NCI-H460 (cell line): ENCODE data around the gene NKX6-2. TPM values are rescaled to one million over a fixed set of nuclear protein-coding genes. Genes with fewer than 3 reads are reported as not detected.

ENCODE experiments used
- DNase-seq: peaks from one replicate; pipeline ENCODE4 v3.0.0-alpha.2; 2016; ENCODE audit warnings: low read depth; ENCODE audit errors: extremely low read depth
- total RNA-seq: library from RNA; depleted of rRNA; stranded (reverse); fragments of >200 nt; shearing (Covaris generic); gene quantifications from 2 replicates; pipeline ENCODE4 v1.2.3, GENCODE V29; 2014

NKX6-2 gene
- total RNA-seq, 1 experiment from 2014 or later, result not detected

DNA sequence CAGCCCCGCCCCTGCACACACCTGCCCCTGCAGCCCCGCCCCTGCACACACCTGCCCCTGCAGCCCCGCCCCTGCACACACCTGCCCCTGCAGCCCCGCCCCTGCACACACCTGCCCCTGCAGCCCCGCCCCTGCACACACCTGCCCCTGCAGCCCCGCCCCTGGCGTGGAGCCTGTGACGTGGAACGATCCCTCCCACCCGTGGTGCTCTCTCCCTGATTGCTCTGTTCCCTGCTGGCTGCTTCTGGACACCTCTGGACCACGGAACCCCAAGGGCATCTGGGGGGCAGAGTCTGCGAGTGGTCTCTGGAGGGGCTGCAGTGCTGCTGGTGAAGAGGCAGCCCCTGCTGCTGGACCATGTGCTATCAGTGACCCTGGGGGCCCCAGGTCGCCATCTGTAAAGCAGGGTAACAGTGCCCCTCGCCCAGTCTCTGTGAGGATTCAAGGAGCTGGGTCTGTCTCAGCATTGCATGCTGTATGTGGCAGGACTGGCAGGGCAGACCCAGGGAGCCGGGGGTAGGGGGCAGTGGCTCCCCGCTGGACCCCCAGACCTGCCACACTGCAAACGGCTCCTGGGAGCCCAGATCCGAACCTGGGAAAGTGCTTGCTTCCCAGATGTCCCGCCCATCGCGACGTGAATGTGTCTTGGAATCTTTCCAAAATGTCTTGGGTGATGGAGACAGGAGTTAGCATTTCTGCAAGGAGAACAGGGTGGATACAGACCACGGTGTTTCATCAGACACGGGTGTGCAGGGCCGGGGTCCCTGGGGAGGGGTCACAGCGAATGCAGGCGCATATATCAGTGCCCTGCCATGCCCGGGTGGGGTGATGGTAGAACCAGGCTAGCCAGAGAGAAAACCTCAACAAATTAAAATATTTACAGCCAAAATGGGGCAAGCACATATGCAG is 27.9 kb upstream of the NKX6-2 start:
- DNase-seq, result no peak

DNA sequence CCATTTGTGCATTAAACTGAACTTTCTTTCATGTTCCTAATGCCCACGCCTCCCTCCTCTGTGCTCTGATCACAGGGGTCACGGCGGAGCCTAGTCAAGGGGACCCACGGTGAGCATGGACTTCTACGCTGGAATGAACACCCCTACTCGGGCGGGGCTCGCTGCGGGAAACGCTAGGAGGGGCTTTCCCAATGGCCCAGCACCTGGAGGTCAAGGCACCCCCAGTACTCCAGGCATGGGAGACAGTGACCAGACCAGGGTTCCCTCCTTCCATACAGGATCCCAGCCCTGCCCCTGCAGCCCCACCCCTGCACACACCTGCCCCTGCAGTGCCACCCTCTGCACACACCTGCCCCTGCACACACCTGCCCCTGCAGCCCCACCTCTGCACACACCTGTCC is 27.1 kb upstream of the NKX6-2 start:
- no peak for DNase-seq

DNA sequence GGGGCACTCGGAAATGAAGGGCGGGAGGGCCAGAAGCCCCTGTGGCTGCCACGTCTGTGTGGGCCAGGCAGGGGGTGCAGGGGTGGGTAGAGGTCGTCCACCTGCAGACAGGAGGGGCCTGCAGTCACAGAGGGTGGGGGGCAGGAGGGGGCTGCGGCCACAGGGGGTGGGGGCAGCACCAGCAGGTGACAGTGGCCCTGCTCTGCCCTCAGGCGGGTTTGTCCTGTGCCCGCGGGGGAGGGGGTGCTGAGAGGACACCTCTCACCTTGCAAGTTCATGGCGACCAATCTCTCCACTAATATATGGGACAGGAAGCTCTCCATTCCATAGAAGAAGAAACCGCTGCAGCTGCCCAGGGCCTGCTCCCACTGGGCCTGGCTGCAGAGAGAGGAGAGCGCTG is 26.6 kb upstream of the NKX6-2 start:
- no peak for DNase-seq

DNA sequence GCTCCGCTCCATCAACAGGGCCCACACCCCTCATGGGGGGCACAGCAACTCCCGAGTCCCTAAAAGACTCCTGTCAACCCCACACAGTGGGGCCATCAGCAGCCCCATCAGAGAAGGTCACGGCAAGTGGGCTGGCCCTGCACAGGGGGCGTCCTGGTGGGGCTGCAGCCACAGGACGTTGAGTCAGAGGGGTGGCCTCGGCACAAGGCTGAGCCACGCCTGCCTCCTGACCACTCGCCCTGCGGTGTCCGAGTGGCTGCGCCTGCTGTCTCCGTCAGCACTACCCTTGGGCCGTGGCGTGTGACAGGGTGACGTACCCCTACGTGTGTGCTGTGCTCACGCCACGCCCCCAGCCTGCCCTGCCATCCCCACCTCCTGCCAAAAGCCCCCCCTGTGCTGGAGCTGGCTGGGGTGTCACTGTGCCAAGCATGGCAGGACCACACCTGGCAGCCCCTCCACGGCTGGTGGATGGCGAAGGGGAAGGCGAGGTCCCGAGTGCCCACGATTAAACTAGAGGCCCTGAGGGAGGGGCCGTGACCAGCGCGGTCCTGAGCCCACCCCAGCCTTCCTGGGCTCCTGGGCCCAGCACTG is 26.0 kb upstream of the NKX6-2 start:
- DNase-seq, result no peak

- no peak for DNase-seq
Measured at GRCh38 chr10:132810807-132811700, 25.1 kb upstream of the NKX6-2 start.

- no peak for DNase-seq
Measured at GRCh38 chr10:132810141-132810806, 24.3 kb upstream of the NKX6-2 start.

DNA sequence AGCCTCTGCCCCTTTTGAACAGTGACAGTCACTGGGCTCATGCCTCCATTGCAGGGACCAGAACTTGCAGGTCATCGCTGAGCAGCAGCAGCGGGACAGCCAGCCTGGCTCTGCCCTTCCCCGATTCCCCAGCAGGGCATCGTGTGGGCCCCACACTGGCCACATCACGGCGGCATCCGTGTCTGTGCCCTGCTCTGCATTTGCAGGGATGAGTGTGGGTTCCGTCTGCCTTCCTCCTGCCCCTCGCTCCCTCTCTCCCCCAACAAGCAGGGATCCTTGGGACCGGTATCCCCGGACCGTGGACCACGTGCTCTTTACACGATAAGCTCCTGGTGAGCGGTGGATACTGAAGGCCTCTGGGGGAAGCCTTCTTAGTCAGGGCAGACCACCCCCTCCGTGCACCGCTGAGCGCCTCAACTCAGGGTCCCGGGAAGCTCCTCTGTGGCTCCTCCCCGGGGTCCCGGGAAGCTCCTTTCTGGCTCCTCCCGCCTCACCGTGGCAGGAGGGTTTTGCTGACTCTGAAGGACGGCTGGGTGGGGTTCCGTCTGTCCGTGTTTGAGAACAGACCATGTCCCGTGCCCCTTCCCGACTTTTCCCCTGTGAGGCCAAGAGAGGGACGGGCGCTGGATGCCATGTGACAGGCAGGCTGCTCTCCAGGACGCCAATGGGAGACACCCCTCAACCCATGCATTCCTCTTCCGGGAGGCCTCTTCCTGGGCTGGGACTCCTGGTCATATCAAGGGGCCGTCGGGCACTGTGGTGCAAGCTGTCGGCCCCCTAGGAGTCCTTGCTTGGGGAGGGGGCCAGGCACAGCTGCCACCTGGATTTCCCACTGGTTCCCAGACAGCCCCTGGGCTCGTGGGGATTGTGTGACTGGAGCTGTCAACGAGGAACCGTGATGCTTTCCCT is 23.5 kb upstream of the NKX6-2 start:
- DNase-seq, result no peak

DNA sequence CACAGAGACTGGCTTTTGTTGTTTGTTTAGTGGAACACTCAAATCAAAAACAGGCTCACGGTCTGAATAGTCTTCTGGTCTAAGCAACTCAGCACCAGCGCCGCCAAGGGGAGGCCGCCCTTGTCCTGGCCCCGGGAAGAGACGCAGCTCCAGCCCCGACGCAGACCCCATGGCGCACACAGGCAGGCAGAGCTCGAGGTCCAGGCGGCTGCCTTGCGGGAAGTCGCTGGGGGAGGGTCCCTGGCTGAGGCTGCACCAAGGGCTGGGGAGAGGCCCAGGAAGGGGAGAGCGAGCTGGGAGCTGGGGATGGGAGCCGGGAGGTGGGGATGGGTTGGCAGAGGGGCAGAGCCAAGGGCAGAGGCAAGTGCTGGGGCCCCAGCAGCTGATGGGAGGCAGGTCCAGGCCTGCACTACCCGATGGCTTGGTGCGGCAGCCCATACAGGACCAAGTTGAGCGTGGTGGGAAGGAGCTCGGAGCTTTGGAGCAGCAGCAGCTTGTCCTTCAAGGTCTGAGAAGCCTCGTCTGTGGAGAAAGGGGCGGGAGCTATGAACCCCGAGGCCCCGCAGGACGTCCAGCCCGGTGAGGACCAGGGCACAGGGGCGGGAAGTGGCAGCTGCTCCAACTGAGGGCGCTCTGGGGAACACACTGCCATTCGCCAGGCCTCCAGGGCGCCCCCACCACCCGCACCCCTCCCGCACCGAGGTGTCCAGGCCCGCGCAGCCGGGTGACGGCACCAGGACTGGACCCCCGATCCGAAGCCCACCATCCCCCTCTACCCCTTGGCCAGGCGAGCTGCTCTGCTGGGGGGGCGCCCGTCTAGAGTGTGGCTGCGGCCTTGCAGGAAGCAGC is 22.7 kb upstream of the NKX6-2 start:
- no peak for DNase-seq

GRCh38 chr10:132807621-132808049 is 21.7 kb upstream of the NKX6-2 start:
- DNase-seq, result no peak

- DNase-seq, result no peak
Measured at GRCh38 chr10:132806561-132807003, 20.6 kb upstream of the NKX6-2 start.

- DNase-seq, result no peak
Measured at GRCh38 chr10:132806110-132806509, 20.2 kb upstream of the NKX6-2 start.

- no peak for DNase-seq
Measured at GRCh38 chr10:132805599-132805998, 19.7 kb upstream of the NKX6-2 start.

DNA sequence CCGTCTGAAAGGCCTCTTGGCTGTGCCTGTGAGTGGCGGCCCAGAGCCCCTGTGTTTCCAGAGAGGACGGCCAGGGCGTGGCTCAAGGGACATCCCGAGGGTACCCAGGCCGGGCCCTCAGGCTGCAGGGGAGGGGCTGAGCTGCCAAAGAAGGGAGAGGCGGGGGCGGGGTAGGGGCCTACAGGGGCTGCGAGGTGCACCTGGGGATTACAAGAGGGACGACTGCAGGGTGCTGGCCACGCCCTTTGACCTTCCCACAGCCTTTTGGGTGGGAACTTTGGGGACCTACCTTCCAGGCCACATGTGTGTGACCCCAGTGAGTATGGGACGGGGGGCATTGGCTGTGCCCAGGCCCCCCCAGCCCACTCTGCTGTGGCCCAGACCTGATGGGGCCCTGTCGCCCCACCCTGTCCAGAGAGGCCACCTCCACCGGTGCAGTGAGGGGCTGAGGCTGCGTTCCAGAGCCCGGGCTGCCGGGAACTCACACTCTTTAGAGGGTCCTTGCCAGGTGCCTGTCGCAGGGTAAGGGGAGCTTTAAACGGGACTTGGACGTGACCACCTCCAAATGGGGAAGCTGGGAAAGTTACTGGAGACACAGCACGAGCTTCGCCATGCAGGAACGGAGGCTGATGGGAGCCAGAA is 19.0 kb upstream of the NKX6-2 start:
- no peak for DNase-seq

- no peak for DNase-seq
Measured at GRCh38 chr10:132804287-132804686, 18.3 kb upstream of the NKX6-2 start.

- DNase-seq, result no peak
Measured at GRCh38 chr10:132803416-132804210, 17.7 kb upstream of the NKX6-2 start.

GRCh38 chr10:132802694-132803320 is 16.9 kb upstream of the NKX6-2 start:
- DNase-seq, result no peak

- DNase-seq, result no peak
Measured at GRCh38 chr10:132802048-132802447, 16.1 kb upstream of the NKX6-2 start.
